Coronary artery (tissue), 2 donors: Measurements from ENCODE around the gene NSUN4.

Experiments used
- DNase-seq: peaks from one replicate; pipeline ENCODE4 v3.0.0-alpha.2; 2017; ENCODE audit warnings: low spot score
- H3K27ac ChIP-seq, 2 donors: fragments of 200-600 bp; sonication (generic); one replicate each; pipeline ENCODE4 v1.5.1; 2016 to 2019
- H3K4me3 ChIP-seq: fragments of 200-600 bp; sonication (generic); 2 replicates; pipeline ENCODE4 v1.5.1; 2016; ENCODE audit warnings: mild to moderate bottlenecking, moderate library complexity
- CTCF ChIP-seq: fragments of 200-600 bp; sonication (generic); IDR thresholded peaks from one replicate; pipeline ENCODE4 v1.5.1; 2019; ENCODE audit warnings: antibody characterized with exemption

Gene NSUN4

GRCh38 chr1:46410156-46411009 is 69.8 kb downstream of the NSUN4 start:
- no peak for DNase-seq
- H3K27ac ChIP-seq = no peak overlapping the region
- no peak for TF ChIP-seq CTCF
- no peak overlapping the region for H3K4me3 ChIP-seq

GRCh38 chr1:46411010-46411405 is 70.4 kb downstream of the NSUN4 start:
- Histone ChIP-seq H3K27ac (no peak overlapping the region), H3K4me3 (no peak overlapping the region)
- no peak for DNase-seq
- no peak for TF ChIP-seq CTCF
